GM23338 (cell line): ENCODE data around the gene BCCIP.

ENCODE experiments used
- CREB1 ChIP-seq: fragments of 250-450 bp; sonication (Bioruptor Pico); IDR thresholded peaks from 2 replicates; pipeline ENCODE4 v1.5.0; 2020; ENCODE audit warnings: low read depth, mild to moderate bottlenecking, moderate library complexity
- CTCF ChIP-seq, 2 experiments: fragments of 200-600 bp in 1 of 2; sonication (generic) in 1 of 2; conservative IDR thresholded peaks; 2 replicates each; pipeline versions ENCODE4 v1.5.1 to v1.6.1; 2016 to 2017; ENCODE audit warnings: antibody characterized with exemption in 2 of 2, low read depth in 2 of 2, mild to moderate bottlenecking in 2 of 2, moderate library complexity in 1 of 2
- EZH2 ChIP-seq: fragments of 200-600 bp; sonication (generic); IDR thresholded peaks from one replicate; pipeline ENCODE4 v1.8.0; 2017; ENCODE audit warnings: antibody characterized with exemption, mild to moderate bottlenecking, low read depth; ENCODE audit not compliant: unreplicated experiment
- EZH2phosphoT487 ChIP-seq: fragments of 200-600 bp; sonication (generic); IDR thresholded peaks from one replicate; pipeline ENCODE4 v1.8.1; 2018; ENCODE audit warnings: antibody characterized with exemption; ENCODE audit not compliant: unreplicated experiment
- JUNB ChIP-seq: IDR thresholded peaks from one replicate; pipeline ENCODE4 v1.6.1; 2016; ENCODE audit warnings: antibody characterized with exemption; ENCODE audit not compliant: unreplicated experiment
- POLR2AphosphoS5 ChIP-seq: IDR thresholded peaks from 2 replicates; pipeline ENCODE4 v1.6.1; 2016; ENCODE audit warnings: antibody characterized with exemption, low read depth
- REST ChIP-seq: IDR thresholded peaks from one replicate; pipeline ENCODE4 v1.6.1; 2018; ENCODE audit warnings: antibody characterized with exemption; ENCODE audit not compliant: unreplicated experiment
- STAT1 ChIP-seq: IDR thresholded peaks from one replicate; pipeline ENCODE4 v1.6.1; 2016; ENCODE audit warnings: antibody characterized with exemption; ENCODE audit not compliant: unreplicated experiment
- ZNF114 ChIP-seq: fragments of 250-450 bp; sonication (Bioruptor Pico); IDR thresholded peaks from 2 replicates; pipeline ENCODE4 v1.5.0; 2020; ENCODE audit warnings: mild to moderate bottlenecking, moderate library complexity
- ZNF331 ChIP-seq: fragments of 250-450 bp; sonication (Bioruptor Pico); IDR thresholded peaks from 2 replicates; pipeline ENCODE4 v1.5.0; 2020; ENCODE audit warnings: low read depth, mild to moderate bottlenecking, moderate library complexity
- ZNF462 ChIP-seq: fragments of 250-450 bp; sonication (Bioruptor Pico); IDR thresholded peaks from 2 replicates; pipeline ENCODE4 v1.5.0; 2020; ENCODE audit warnings: mild to moderate bottlenecking, moderate library complexity

GRCh38 chr10:125859128-125859817 is 35.9 kb downstream of the BCCIP start:
- TF ChIP-seq REST, result no peak
- TF ChIP-seq CTCF (conservative IDR thresholded peaks at IDR 0.05; ENCODE audit: low read depth in 2 of 2), result no peak
- TF ChIP-seq EZH2, result no peak
- TF ChIP-seq ZNF114, result no peak
- TF ChIP-seq POLR2AphosphoS5, result no peak
- TF ChIP-seq EZH2phosphoT487, result no peak
- no peak for TF ChIP-seq ZNF462 (CRISPR knock-in tag)
- no peak for TF ChIP-seq CREB1 (CRISPR knock-in tag)
- no peak for TF ChIP-seq ZNF331 (CRISPR knock-in tag)
- no peak for TF ChIP-seq JUNB
- TF ChIP-seq STAT1, result no peak
